NCI-H2081 (cell line): ENCODE data around the gene FNDC3B.

Source experiments
- DNase-seq, 2 experiments: peaks; one replicate each; lab custom pipeline; 2025; lab: John Stamatoyannopoulos, UW

Gene FNDC3B

GRCh38 chr3:172113710-172114109 is 74.3 kb downstream of the FNDC3B start:
- no peak for DNase-seq

GRCh38 chr3:172115059-172115458 is 75.7 kb downstream of the FNDC3B start:
- no peak for DNase-seq

GRCh38 chr3:172115787-172116186 is 76.4 kb downstream of the FNDC3B start:
- no peak for DNase-seq

GRCh38 chr3:172118019-172118418 is 78.6 kb downstream of the FNDC3B start:
- no peak for DNase-seq

- DNase-seq, result no peak
These were observed 80.0 kb downstream of the FNDC3B start for GRCh38 chr3:172119266-172119969.

- DNase-seq, result no peak
These were observed 81.5 kb downstream of the FNDC3B start for GRCh38 chr3:172120912-172121311.

- no peak for DNase-seq
These were observed 82.6 kb downstream of the FNDC3B start for GRCh38 chr3:172121981-172122380.

GRCh38 chr3:172124271-172124670 is 84.9 kb downstream of the FNDC3B start:
- DNase-seq, result no peak

- DNase-seq, result no peak
These were observed 85.7 kb downstream of the FNDC3B start for GRCh38 chr3:172125053-172125452.

GRCh38 chr3:172125963-172126457 is 86.6 kb downstream of the FNDC3B start:
- DNase-seq, result no peak

GRCh38 chr3:172126741-172127140 is 87.4 kb downstream of the FNDC3B start:
- no peak for DNase-seq

- DNase-seq, result no peak
These were observed 87.8 kb downstream of the FNDC3B start for GRCh38 chr3:172127141-172127540.

- no peak for DNase-seq
These were observed 88.7 kb downstream of the FNDC3B start for GRCh38 chr3:172127929-172128580.

- DNase-seq, result no peak
These were observed 89.5 kb downstream of the FNDC3B start for GRCh38 chr3:172128858-172129257.

- no peak for DNase-seq
These were observed 90.1 kb downstream of the FNDC3B start for GRCh38 chr3:172129498-172129849.

GRCh38 chr3:172129850-172130716 is 90.7 kb downstream of the FNDC3B start:
- DNase-seq, result no peak

GRCh38 chr3:172130717-172131050 is 91.3 kb downstream of the FNDC3B start:
- no peak for DNase-seq

- DNase-seq, result no peak
These were observed 92.4 kb downstream of the FNDC3B start for GRCh38 chr3:172131746-172132145.

- no peak for DNase-seq
These were observed 92.8 kb downstream of the FNDC3B start for GRCh38 chr3:172132159-172132586.

- no peak for DNase-seq
These were observed 93.4 kb downstream of the FNDC3B start for GRCh38 chr3:172132721-172133311.

- DNase-seq, result no peak
These were observed 94.5 kb downstream of the FNDC3B start for GRCh38 chr3:172133838-172134237.

GRCh38 chr3:172134352-172134751 is 95.0 kb downstream of the FNDC3B start:
- DNase-seq, result no peak
